LNCaP clone FGC (cell line): ENCODE results near the gene DNAJC11.
"Not testable (repeated sequence)": the region's sequence is repeated elsewhere in the genome, so short reads cannot be mapped to it uniquely, and the experiment has no call there.

Source experiments
- DNase-seq: peaks from one replicate; pipeline ENCODE4 v3.0.0-alpha.2; 2011; ENCODE audit warnings: low read depth
- H3K4me3 ChIP-seq: 2 replicates; pipeline ENCODE4 v1.5.1; 2011; ENCODE audit warnings: mild to moderate bottlenecking, low read depth, low read length, control low read depth
- CTCF ChIP-seq: IDR thresholded peaks from 2 replicates; pipeline ENCODE4 v1.5.1; 2012; ENCODE audit warnings: mild to moderate bottlenecking; ENCODE audit not compliant: control insufficient read depth, insufficient read depth; ENCODE audit errors: extremely low read depth

Gene DNAJC11

GRCh38 chr1:6653436-6654290, 48.0 kb downstream of the DNAJC11 start:
- H3K4me3 ChIP-seq: no peak overlapping the region
- no peak for TF ChIP-seq CTCF
- DNase-seq: no peak

GRCh38 chr1:6652986-6653385, 48.6 kb downstream of the DNAJC11 start:
- TF ChIP-seq CTCF: no peak
- DNase-seq: no peak

DNA sequence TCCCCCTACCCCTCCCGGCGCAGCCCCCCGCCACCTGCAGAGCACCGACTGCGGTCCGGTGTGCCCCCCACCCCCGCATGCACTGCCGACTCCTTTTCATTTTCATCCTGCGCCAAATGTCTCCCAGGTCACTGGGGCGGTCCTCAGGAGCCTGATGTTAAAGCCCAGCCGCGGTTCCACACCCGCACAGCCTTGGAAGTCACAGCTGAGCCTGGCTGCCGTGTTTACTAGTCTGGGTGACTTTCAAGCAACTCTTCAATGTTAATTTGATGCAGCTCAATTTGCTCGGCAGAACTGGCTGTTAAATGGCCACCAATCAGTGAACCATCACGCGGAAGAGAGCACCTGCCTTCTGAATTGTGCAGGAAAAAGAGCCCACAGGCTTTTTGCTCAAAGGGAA, 49.7 kb downstream of the DNAJC11 start:
- H3K4me3 ChIP-seq: no peak overlapping the region
- no peak for DNase-seq

More at GRCh38 chr1:6652986-6653385, 48.6 kb downstream of the DNAJC11 start:
- no peak overlapping the region for H3K4me3 ChIP-seq

GRCh38 chr1:6648556-6648955, 53.1 kb downstream of the DNAJC11 start:
- no peak for DNase-seq
- TF ChIP-seq CTCF: no peak
- no peak overlapping the region for H3K4me3 ChIP-seq

More for the DNA sequence above, 49.7 kb downstream of the DNAJC11 start:
- no peak for TF ChIP-seq CTCF

DNA sequence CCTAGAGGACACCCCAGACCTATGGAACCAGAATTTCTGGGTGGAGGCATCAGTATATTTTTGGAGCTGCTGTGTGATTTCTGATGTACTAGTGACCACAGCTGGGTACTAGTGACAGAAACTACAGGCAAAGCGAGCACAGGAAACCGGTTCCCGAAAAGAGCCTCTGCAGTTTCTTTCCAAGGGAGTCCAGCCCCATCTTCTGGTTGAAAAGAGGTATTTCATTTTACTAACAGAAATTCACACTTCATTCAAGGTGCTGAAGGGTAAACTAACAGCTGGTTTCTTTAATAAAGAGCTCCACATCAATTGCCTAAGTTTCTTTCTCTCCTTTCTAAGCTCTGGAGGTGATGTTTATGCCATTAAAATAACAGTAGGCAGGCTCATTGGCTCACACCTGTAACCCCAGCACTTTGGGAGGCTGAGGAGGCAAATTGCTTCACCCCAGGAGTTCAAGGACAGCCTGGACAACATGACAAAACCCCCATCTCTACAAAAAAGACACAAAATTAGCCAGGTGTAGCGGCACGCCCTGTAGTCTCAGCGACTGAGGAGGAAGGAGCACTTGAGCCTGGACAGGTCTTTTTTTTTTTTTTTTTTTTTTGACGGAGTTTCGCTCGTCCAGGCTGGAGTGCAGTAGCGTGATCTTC, 55.0 kb downstream of the DNAJC11 start:
- TF ChIP-seq CTCF: peak; percentile 45
- no peak overlapping the region for H3K4me3 ChIP-seq
- DNase-seq: peak; percentile 27

DNA sequence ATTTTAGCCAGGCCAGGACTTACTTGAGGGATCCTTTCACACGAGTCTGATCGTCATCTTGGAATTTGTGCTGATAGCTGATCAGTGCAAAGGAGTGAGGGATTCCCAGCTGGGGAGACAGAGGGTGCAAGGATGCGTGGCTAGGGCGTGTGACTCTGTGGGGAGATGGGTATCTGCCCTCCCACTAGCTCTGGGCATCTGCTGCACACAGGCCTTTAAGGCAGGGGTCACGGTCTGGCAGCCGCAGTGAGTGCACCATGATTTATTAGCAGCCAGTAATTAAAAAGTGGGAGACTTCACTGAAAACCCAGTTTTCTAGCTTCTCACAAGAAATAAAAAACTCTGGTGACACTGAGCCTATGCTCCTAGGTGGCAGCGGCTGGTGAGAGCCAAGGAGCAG, 56.6 kb downstream of the DNAJC11 start:
- H3K4me3 ChIP-seq: no peak overlapping the region
- no peak for TF ChIP-seq CTCF
- DNase-seq: no peak

DNA sequence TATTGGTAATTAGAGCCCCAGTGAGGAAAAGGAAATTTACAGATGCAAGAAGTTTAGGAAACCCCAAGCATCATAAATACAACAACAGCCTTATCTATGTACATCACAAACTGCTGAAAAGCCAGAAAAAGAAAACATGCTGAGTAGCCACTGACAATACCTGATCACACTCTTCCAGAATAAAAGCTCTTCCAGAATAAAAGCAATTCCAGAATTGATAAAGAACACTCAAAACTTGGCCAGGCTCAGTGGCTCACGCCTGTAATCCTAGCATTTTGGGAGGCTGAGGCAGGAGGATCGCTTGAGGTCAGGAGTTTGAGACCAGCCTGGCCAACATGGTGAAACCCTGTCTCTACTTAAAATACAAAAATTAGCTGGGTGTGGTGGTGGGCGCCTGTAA, 60.7 kb downstream of the DNAJC11 start:
- H3K4me3 ChIP-seq, DNase-seq: not testable (repeated sequence)
